Neural progenitor cell (in vitro differentiated cells): ENCODE results near the gene ZCCHC3.
"Not testable (repeated sequence)": the region's sequence is repeated elsewhere in the genome, so short reads cannot be mapped to it uniquely, and the experiment has no call there.

ENCODE experiments used
- EZH2 ChIP-seq: fragments of 200-600 bp; sonication (generic); IDR thresholded peaks from 2 replicates; pipeline ENCODE4 v1.6.1; 2017; ENCODE audit warnings: antibody characterized with exemption, mild to moderate bottlenecking, moderate library complexity
- EZH2phosphoT487 ChIP-seq: fragments of 200-600 bp; sonication (generic); IDR thresholded peaks from 2 replicates; pipeline ENCODE4 v1.6.1; 2017; ENCODE audit warnings: antibody characterized with exemption
- TF ChIP-seq, protein P1 (sequence below): fragments of 200-600 bp; sonication (generic); IDR thresholded peaks from 2 replicates; pipeline ENCODE4 v1.5.1; 2017; ENCODE audit warnings: antibody characterized with exemption, mild to moderate bottlenecking

DNA sequence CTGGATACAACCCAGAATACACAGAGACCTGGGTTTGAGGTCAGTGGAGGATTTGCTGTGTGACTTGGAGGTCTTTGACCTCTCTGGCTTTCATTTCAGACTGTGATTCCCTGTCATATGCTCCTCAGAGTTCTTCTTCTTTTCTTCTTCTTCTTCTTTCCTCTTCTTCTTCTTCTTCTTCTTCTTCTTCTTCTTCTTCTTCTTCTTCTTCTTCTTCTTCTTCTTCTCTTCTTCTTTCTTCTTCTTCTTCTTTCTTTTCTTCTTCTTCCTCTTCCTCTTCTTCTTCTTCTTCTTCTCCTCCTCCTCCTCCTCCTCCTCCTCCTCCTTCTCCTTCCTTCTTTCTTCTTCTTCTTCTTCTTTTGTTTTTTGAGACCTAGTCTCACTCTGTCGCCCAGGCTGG lies 38.7 kb downstream of the ZCCHC3 start:
- TF ChIP-seq, protein P1, sequence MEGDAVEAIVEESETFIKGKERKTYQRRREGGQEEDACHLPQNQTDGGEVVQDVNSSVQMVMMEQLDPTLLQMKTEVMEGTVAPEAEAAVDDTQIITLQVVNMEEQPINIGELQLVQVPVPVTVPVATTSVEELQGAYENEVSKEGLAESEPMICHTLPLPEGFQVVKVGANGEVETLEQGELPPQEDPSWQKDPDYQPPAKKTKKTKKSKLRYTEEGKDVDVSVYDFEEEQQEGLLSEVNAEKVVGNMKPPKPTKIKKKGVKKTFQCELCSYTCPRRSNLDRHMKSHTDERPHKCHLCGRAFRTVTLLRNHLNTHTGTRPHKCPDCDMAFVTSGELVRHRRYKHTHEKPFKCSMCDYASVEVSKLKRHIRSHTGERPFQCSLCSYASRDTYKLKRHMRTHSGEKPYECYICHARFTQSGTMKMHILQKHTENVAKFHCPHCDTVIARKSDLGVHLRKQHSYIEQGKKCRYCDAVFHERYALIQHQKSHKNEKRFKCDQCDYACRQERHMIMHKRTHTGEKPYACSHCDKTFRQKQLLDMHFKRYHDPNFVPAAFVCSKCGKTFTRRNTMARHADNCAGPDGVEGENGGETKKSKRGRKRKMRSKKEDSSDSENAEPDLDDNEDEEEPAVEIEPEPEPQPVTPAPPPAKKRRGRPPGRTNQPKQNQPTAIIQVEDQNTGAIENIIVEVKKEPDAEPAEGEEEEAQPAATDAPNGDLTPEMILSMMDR: not testable (repeated sequence)
- TF ChIP-seq EZH2, EZH2phosphoT487: not testable (repeated sequence)
